Coronary artery (tissue), 2 donors: ENCODE measurements around the gene NKAP.
A peak's percentile ranks its signal among the peaks of the same experiment; 100 is the strongest.

Experiments used
- DNase-seq: peaks from one replicate; pipeline ENCODE4 v3.0.0-alpha.2; 2017; ENCODE audit warnings: low spot score
- H3K27ac ChIP-seq, 2 donors: fragments of 200-600 bp; sonication (generic); one replicate each; pipeline ENCODE4 v1.5.1; 2016 to 2019
- H3K4me3 ChIP-seq: fragments of 200-600 bp; sonication (generic); 2 replicates; pipeline ENCODE4 v1.5.1; 2016; ENCODE audit warnings: mild to moderate bottlenecking, moderate library complexity
- TF ChIP-seq, protein P1 (sequence below): fragments of 200-600 bp; sonication (generic); IDR thresholded peaks from one replicate; pipeline ENCODE4 v1.5.1; 2019; ENCODE audit warnings: antibody characterized with exemption

NKAP gene

DNA sequence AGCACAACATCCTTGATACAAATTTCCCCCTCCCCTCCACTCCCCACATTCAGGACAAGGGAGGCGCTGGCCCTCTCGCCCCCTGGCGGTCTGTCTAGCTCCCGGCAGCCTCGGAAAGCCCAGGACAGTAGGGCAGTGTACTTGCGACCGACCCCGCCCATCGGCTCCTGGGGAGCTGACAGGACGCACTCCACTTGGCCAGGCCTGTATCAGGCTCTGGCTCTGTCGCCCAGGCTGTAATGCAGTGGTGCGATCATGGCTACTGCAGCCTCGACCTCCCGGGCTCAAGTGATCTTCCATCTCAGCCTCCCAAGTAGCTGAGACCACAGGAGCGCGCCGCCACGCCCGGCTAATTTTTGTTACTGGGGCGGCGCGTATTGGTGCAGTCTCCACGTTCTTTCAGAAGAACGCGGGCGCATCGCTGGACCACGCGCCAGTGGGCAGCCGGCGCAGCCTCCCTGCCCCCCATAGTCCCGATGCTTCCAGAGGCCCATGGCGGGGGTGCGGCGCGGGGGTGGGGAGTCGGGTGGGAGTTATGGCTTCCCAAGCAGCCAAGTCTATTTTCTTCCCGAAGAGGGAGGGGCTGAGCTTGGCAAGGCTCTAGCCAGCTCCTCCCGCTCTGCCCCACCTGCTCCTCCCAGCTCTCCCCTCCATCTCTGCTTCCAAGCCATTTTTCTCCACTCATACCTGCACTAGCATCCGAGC lies 55.7 kb downstream of the NKAP start:
- DNase-seq: no peak
- H3K27ac ChIP-seq: no peak overlapping the region
- TF ChIP-seq, protein P1, sequence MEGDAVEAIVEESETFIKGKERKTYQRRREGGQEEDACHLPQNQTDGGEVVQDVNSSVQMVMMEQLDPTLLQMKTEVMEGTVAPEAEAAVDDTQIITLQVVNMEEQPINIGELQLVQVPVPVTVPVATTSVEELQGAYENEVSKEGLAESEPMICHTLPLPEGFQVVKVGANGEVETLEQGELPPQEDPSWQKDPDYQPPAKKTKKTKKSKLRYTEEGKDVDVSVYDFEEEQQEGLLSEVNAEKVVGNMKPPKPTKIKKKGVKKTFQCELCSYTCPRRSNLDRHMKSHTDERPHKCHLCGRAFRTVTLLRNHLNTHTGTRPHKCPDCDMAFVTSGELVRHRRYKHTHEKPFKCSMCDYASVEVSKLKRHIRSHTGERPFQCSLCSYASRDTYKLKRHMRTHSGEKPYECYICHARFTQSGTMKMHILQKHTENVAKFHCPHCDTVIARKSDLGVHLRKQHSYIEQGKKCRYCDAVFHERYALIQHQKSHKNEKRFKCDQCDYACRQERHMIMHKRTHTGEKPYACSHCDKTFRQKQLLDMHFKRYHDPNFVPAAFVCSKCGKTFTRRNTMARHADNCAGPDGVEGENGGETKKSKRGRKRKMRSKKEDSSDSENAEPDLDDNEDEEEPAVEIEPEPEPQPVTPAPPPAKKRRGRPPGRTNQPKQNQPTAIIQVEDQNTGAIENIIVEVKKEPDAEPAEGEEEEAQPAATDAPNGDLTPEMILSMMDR: no peak
- H3K4me3 ChIP-seq: peak overlapping the region; percentile 38

DNA sequence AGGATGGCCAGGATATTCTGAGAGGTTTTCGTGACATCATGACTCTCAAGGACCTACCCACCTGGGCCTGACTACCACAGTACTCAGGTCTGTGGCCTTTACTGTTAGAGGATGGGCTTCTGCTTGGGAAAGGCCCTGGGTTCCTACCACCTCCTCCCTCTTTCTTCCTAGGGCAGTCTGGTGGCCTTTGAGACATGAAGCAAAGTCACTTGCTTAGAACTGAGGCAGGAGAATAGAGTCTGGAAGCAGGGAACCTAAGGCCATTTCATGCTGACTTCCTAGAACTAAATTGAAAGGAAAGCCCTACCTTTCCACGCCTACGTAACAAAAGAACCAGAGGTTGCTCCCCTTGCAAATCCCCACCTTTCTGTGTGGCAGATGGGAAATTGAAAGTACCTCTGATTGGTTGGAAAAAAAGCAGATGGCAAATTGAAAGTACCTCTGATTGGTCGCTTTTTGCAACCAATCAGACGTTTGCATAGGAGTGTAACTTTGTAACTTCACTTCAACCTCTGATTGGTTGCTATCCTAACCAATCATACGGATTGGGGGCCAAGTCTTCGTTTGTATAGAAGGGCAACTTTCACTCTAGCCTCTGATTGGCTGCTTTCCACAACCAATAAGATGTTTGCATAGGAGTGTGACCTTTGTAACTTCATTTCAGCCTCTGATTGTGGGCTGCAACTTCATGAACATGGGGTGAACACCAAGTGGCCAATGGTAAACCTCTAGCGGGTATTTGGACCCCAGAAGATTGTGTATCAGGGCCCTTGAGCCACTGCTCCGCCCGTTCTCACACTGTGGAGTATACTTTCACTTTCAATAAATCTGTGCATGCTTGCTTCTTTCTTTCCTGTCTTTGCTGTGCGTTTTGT lies 57.8 kb downstream of the NKAP start:
- H3K4me3 ChIP-seq: peak overlapping the region; percentile 19
- TF ChIP-seq, protein P1: no peak
- DNase-seq: no peak
- H3K27ac ChIP-seq: no peak overlapping the region

DNA sequence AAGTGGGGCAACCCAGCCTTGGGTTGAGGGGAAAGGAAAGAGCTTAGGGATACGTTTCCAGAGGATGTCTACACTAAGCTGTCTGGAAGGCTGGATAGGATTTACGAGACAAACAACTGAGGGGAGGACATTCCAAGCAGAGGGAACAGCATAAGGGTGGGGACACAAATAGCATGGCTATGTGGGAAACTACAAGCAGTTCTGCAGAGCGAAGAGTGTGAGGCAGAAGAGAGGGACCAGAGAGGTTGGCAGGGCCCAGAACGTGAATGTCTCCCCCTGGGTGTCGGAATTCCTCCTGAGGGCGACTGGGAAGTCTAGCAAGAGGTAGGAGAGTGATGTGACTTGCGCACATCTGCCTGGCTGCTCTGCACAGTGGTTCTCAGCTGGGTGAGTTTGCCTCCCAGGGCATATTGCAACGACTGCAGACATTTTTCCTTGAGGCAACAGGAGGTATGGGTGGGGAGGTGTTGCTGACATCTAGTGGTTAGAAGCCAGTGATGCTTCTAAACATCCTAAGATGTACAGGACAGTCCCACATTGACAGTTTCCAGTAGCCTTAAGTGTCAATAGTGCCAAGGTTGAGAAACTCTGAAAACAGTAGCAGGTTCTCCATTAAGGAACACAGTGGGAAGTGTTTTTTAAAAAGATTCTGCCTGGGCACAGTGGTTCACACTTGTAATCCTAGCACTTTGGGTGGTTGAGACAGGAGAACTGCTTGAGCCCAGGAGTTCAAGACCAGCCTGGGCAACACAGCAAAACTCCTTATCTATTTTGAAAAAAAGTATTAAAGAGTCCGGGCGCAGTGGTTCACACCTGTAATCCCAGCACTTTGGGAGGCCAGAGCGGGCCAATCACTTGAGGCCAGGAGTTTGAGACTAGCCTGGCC lies 62.8 kb downstream of the NKAP start:
- TF ChIP-seq, protein P1: peak; percentile 36
- no peak for DNase-seq
- no peak overlapping the region for H3K4me3 ChIP-seq
- H3K27ac ChIP-seq: no peak overlapping the region

DNA sequence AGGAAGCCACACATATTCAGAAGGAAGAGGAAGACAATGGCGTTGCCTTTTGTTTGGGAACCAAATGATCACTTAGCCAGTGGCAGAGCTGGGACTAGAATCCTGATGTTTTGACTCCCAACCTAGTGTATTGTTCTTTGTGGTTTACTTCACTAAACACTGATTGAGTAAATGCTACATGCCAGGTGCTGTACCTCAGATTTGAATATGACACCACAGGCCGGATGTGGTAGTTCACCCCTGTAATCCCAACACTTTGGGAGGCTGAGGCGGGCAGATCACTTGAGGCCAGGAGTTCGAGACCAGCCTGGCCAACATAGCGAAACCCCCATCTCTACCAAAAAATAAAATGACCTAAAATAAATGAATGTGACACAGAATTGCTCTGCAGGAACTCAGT lies 63.5 kb downstream of the NKAP start:
- TF ChIP-seq, protein P1: no peak
- DNase-seq: no peak
- no peak overlapping the region for H3K4me3 ChIP-seq
- no peak overlapping the region for H3K27ac ChIP-seq

DNA sequence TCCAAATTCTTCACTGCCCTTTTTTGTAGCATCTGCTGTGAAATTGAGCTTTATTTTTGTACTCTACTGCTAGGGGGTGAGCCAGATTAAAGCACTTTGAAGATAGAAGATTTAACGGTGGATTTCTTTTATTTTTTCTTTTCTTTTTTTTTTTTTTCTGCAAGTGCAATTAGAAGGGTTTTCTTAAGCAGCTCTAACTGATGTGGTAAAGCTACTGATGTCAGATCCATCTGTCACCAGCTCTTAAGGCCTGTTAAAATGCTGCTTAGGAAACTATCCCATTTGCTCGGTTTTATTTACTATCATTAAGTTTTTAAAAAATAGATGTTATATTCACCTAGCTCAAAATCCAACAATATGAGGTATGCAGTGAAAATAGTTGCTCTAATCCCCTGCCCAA lies 64.8 kb downstream of the NKAP start:
- no peak for DNase-seq
- Histone ChIP-seq H3K27ac (no peak overlapping the region), H3K4me3 (no peak overlapping the region)
- TF ChIP-seq, protein P1: no peak

DNA sequence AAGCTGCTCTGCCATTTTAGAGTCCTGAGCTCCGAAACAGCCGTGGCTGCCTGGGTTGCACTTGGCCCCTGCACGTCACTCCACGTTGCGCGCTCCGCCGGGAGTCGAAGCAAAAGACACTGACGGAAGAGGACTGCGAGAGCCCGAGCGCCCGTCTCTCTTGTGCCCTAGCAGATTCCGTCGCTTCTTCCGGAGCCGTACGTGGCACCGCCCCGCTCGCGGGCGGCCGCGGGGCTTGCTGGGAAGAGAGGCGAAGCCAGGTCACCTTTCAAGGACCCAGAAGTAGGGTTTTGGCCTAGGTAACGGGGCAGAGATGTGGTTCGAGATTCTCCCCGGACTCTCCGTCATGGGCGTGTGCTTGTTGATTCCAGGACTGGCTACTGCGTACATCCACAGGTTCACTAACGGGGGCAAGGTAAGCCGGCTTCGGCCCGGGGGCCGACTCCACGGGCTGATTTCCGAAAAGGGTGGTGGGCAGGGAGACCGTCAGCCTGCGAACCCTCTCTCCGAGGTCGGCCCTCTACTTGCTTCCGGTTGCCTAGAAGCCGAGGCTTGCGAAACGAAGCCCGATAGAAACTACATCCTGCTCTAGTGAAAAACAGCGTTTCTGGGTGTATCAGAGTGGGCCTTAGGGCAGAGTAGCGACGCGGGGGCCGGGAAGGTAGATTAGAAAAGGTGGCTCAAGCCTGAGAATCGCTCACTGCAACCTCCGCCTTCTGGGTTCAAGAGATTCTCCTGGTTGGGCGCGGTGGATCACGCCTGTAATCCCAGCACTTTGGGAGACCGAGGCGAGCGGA lies 71.8 kb downstream of the NKAP start, which contains the start of the genes NDUFA1 and RNF113A:
NDUFA1 (plus strand) TSS at position 234 of the 797 bp plus-strand sequence; CDS start at position 314, 80 bp downstream.
RNF113A (minus strand) TSS at position 135 of the 797 bp plus-strand sequence; CDS start at position 15, 120 bp downstream.
- Histone ChIP-seq H3K27ac (peak within 1 kb of the TSS; percentile 83 to 90), H3K4me3 (peak within 1 kb of the TSS; percentile 75)
- TF ChIP-seq, protein P1: no peak
- peak; percentile 88 for DNase-seq
